Mononuclear cell (primary cell): ENCODE measurements around the gene MKRN2OS. TPM values are rescaled to one million over a fixed set of nuclear protein-coding genes. Genes with fewer than 3 reads are reported as not detected.

Experiments
- H3K27me3 ChIP-seq: 2 replicates; pipeline ENCODE4 v1.6.0; 2011; ENCODE audit warnings: low read length, control low read depth; ENCODE audit not compliant: insufficient read depth
- H3K4me1 ChIP-seq: 2 replicates; pipeline ENCODE4 v1.5.1; 2011; ENCODE audit warnings: mild to moderate bottlenecking, low read length, control low read depth; ENCODE audit not compliant: insufficient read depth
- H3K4me3 ChIP-seq: 2 replicates; pipeline ENCODE4 v1.5.1; 2011; ENCODE audit warnings: mild to moderate bottlenecking, low read length, moderate library complexity
- H3K9me3 ChIP-seq: 2 replicates; pipeline ENCODE4 v1.5.1; 2011; ENCODE audit warnings: low read depth, mild to moderate bottlenecking, control low read depth, low read length
- total RNA-seq: library from RNA; depleted of rRNA; stranded (reverse); fragments of >200 nt; gene quantifications from one replicate; pipeline ENCODE4 v1.2.3, GENCODE V29; 2012

The MKRN2OS gene, protein sequence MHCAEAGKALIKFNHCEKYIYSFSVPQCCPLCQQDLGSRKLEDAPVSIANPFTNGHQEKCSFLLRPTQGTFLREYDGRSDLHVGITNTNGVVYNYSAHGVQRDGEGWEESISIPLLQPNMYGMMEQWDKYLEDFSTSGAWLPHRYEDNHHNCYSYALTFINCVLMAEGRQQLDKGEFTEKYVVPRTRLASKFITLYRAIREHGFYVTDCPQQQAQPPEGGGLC
- not detected for total RNA-seq

DNA sequence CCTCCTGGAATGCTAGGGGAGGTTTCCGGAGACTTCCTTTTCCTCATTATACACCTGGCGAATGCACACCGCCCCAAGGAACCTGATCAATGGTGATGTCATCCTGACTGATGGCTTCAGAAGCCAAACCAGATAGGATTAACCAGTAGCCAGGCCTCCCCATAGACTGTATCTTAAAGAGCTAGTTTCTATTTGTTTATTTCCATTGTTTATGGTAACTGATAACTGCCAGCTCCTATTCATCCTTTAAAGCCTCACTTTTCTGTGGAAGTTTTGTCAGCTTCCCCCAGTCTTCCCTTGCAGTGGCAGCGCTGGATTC, at the start of gene MKRN2OS:
Gene MKRN2OS, minus strand, starts transcription at position 27 of the 319 bp plus-strand sequence. CDS start 35 bp downstream, outside the sequence.
- no peaks in the 10 kb centered on the region for H3K4me1 ChIP-seq
- H3K9me3 ChIP-seq, result no peaks in the 10 kb centered on the region
- H3K4me3 ChIP-seq, result no peak within 1 kb of the TSS
- H3K27me3 ChIP-seq, result no peaks in the 10 kb centered on the region

DNA sequence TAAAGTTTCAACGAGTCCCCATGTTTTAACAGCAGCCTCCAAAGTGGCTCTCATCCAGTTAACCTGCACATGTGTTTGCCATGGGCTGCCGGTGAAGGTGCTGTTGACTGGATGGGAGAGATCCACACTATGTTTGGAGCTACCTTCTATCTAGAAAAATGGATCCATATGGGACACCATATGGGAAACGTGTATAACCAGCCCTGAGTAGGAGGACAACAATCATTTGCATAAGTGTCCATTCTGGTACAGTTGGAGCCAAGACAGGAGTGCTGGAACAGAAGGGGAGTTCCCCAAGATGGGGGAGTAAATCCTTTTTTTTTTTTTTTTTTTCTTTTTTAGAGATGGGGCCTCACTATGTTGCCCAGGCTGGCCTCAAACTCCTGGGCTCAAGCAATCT, 48.2 kb upstream of the MKRN2OS start:
- Histone ChIP-seq H3K4me1 (peaks cover 26% of the 10 kb centered on the region), H3K4me3 (no peak overlapping the region), H3K9me3 (no peaks in the 10 kb centered on the region), H3K27me3 (no peaks in the 10 kb centered on the region)

DNA sequence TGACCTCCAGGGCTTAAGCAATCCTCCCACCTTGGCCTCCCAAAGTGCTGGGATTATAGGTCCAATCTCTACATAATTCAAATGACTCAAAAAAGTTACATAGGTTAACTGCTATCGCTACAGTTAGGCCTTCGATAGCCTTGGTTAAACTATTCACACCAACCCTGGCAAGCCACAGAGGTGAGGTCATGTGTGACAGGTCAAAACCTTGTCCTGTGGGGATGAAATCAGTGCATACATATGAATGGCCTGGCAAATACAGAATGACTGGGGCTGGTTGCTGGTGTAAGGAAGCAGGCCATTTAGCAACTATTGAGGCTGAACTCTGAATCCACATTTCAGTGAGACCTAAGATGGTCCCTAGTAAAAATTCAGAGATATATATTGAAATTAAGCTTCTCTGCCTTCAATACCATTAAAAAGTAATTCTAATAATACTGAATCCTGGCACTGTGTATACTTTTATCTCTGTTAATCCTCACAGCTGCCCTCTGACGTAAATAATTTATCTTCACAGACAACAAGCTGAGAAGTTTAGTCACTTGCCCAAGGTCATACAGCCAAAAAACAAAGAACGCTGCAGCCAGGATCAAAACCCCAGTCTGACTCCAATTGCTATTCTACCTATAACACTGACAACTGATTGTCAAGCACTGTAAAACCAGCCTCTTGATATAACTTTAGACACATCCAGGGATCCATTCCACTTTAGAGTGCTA, 46.9 kb upstream of the MKRN2OS start:
- no peaks in the 10 kb centered on the region for H3K9me3 ChIP-seq
- no peaks in the 10 kb centered on the region for H3K27me3 ChIP-seq
- no peak overlapping the region for H3K4me3 ChIP-seq
- H3K4me1 ChIP-seq, result peaks cover 26% of the 10 kb centered on the region

- Histone ChIP-seq H3K4me1 (peaks cover 26% of the 10 kb centered on the region), H3K9me3 (no peaks in the 10 kb centered on the region), H3K4me3 (no peak overlapping the region), H3K27me3 (no peaks in the 10 kb centered on the region)
These were observed 46.2 kb upstream of the MKRN2OS start for GRCh38 chr3:12591456-12591855.

- peaks cover 26% of the 10 kb centered on the region for H3K4me1 ChIP-seq
- no peak overlapping the region for H3K4me3 ChIP-seq
- H3K27me3 ChIP-seq, result no peaks in the 10 kb centered on the region
- no peaks in the 10 kb centered on the region for H3K9me3 ChIP-seq
These were observed 44.8 kb upstream of the MKRN2OS start for GRCh38 chr3:12590096-12590495.

DNA sequence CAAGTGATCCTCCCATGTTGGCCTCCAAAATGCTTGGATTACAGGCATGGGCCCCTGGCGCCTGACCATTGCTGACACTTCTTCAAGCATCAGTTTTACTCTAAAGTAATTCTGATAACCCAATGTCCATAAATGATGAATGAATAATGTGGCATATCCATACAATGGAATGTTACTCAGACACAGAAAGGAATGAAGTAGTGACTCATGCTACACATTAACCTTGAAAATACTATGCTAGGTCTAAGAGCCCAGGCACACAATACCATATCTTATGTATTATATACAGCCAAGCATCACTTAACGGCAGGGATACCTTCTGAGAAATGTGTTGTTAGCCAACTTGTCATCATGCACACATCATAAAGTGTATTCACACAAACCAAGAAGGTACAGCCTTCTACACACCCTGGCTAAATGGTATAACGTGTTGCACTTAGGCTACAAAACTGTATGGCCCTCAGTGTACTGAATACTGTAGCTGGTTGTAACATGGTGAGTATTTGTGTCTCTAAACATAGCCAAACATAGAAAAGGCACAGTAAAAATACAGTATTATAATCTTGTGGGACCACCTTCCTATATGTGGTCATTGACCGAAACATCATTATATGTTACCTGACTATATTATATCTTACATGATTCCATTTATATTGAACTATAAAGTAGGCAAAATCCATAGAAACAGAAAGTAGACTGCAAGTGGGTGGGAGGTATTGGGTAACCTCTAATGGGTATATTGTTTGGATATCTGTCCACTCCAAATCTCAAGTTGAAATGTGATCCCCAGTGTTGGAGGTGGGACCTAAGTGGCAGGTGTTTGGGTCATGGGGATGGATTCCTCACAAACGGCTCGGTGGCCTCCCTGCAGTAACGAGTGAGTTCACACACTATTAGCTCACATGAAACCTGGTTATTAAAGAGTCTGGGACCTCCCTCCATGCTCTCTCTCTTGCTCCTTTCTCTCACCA, 43.0 kb upstream of the MKRN2OS start:
- H3K9me3 ChIP-seq, result no peaks in the 10 kb centered on the region
- no peaks in the 10 kb centered on the region for H3K27me3 ChIP-seq
- H3K4me3 ChIP-seq, result no peak overlapping the region
- peaks cover 26% of the 10 kb centered on the region for H3K4me1 ChIP-seq

DNA sequence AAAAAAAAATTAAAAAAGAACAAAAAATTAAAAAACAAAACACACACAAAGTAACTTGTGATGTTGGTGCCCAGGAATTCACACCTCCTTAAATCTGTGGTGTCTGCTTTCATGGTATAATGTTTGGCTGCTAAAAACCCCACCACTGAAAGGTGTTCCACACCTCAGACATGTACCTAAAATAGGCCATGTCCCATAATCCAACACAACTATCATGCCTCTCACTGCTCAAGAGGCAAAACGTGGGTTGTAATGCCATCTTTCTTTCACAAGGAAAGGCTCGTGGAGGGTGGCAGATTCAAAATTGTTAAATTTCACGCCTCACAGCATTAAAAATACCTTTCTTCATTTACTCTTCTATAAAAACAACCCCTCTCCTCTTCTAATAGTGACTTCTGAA, 41.1 kb upstream of the MKRN2OS start:
- Histone ChIP-seq H3K27me3 (no peaks in the 10 kb centered on the region), H3K4me3 (no peak overlapping the region), H3K9me3 (no peaks in the 10 kb centered on the region), H3K4me1 (peaks cover 20% of the 10 kb centered on the region)

DNA sequence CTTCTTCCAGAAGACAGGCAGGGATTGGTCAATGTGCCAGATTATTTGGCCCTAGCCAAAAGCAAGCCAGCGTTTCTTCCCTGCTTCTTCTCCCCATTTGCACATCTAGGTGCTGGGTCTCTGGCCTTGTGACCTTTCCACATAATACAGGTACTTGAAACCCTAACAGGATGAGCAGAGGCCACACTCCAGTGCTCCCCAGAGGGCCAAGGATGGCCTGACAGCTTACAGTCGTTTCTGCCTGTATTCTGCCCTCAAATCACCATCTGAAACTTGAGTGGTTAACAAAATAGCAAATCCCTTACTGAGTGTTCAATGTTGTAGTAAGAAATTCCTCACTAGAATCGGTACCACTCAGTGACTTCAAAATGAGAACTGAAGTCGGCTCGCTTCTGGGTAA, 40.7 kb upstream of the MKRN2OS start:
- H3K4me1 ChIP-seq, result peaks cover 16% of the 10 kb centered on the region
- H3K9me3 ChIP-seq, result no peaks in the 10 kb centered on the region
- H3K4me3 ChIP-seq, result no peak overlapping the region
- no peaks in the 10 kb centered on the region for H3K27me3 ChIP-seq

- Histone ChIP-seq H3K27me3 (no peaks in the 10 kb centered on the region), H3K9me3 (no peaks in the 10 kb centered on the region), H3K4me3 (no peak overlapping the region), H3K4me1 (peaks cover 8% of the 10 kb centered on the region)
These were observed 39.9 kb upstream of the MKRN2OS start for GRCh38 chr3:12585181-12585580.

GRCh38 chr3:12584083-12584482, 38.8 kb upstream of the MKRN2OS start:
- Histone ChIP-seq H3K4me1 (no peaks in the 10 kb centered on the region), H3K9me3 (no peaks in the 10 kb centered on the region), H3K4me3 (no peak overlapping the region), H3K27me3 (no peaks in the 10 kb centered on the region)

- Histone ChIP-seq H3K4me3 (no peak overlapping the region), H3K4me1 (no peaks in the 10 kb centered on the region), H3K27me3 (no peaks in the 10 kb centered on the region), H3K9me3 (no peaks in the 10 kb centered on the region)
These were observed 38.0 kb upstream of the MKRN2OS start for GRCh38 chr3:12583280-12583679.

DNA sequence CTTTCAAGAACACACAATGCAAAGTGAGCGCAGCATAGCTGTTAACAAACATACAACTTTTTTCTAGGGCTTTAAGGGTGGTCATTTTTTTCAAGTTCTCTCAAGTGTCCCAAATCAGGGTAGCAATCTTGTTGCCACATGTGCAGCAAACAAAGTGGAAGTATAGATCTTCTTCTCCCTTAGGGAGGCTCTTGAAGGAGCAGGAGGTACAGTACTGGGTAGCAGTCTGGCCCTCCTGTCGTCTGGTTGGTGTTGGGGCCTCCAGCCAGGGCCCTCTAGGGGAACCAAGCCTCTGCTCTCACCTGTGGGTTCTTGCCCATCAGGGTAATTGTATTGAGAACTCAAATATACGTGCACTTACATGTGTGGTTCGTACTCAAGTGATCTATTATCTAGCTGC, 37.4 kb upstream of the MKRN2OS start:
- Histone ChIP-seq H3K27me3 (no peaks in the 10 kb centered on the region), H3K9me3 (no peaks in the 10 kb centered on the region), H3K4me3 (no peak overlapping the region), H3K4me1 (no peaks in the 10 kb centered on the region)

- Histone ChIP-seq H3K4me3 (no peak overlapping the region), H3K27me3 (no peaks in the 10 kb centered on the region), H3K4me1 (no peaks in the 10 kb centered on the region), H3K9me3 (no peaks in the 10 kb centered on the region)
These were observed 34.6 kb upstream of the MKRN2OS start for GRCh38 chr3:12579905-12580304.

DNA sequence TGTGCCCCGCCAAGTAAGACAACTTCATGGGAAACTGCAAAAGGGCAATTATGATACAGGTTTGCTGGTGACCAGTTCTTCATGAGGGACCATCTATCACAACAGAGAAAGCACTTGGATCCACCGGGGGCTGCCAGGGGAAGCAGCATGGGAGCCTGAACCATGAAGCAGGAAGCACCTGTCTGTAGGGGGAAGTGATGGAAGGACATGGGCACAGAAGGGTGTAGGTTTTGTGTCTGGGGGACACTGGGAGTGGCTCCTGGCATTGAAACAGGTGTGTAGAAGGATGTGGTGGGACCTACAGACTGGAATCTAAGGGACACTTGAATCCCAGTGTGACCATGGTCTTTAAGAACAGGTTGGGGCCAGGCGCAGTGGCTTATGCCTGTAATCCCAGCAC, 34.2 kb upstream of the MKRN2OS start:
- H3K4me1 ChIP-seq, result no peaks in the 10 kb centered on the region
- H3K9me3 ChIP-seq, result no peaks in the 10 kb centered on the region
- no peaks in the 10 kb centered on the region for H3K27me3 ChIP-seq
- H3K4me3 ChIP-seq, result no peak overlapping the region

DNA sequence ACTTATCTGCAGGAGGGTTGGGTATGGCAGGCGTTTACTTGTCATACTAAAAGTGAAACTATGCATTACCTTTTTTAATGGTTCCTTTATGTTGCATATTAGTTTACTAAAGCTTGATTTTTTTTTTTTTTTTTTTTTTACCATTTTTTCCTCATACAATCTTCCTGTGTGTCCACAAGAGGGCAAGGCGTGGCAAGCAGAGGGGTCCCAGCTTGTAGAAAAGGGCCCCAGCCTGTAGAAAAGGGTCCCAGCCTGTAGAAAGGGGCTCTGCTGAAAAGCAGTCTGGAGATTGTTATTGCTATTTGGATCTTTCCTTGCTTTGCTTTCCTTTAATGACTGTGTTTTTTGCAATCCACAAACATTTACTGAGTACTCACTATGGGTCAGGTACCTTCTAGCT, 33.4 kb upstream of the MKRN2OS start:
- no peaks in the 10 kb centered on the region for H3K9me3 ChIP-seq
- H3K4me3 ChIP-seq, result no peak overlapping the region
- no peaks in the 10 kb centered on the region for H3K4me1 ChIP-seq
- no peaks in the 10 kb centered on the region for H3K27me3 ChIP-seq
